ENCODE results near the gene PRKRIP1. TPM values are rescaled to one million over a fixed set of nuclear protein-coding genes. Genes with fewer than 3 reads are reported as not detected.

Gene PRKRIP1
- total RNA-seq, 1 experiment from 2014 or later: 42.7 TPM

DNA sequence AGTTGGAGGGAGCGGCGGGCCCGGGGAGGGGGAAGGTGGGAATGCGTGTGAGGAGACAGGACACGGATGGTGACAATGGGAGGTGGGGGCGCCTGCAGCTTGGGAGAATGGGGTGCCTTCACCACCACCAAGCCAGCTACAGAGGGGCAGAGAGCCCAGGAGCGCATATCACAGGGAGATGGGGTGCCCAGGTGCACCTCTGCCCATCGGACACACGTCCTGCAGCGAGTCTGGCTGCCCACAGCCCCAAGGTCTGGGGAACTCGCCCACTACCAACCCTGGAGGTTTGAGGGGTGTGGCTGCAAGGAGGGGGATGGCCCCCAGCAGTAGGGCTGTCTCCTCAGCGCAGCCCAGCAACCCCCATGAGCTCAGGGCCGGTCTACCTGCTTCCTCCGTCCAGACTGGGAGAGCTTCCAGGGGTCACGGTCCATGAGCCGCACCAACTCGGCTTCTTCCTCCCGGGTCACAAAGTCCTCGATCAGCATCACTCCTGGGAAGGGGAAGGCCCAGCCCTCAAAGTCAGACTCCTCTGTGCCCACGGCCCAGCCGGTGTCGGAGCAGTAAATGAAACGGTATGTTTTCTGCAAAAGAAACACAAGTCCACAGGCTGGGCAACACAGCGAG is 63.2 kb downstream of the PRKRIP1 start:
- Histone ChIP-seq H3K4me1 (ENCODE audit: low read length) (peaks cover 9% of the 10 kb centered on the region), H3K4me2 (ENCODE audit: low read depth, low read length, poor library complexity, severe bottlenecking) (no peak overlapping the region), H3K4me3 (ENCODE audit: low read length) (no peak overlapping the region), H3K9me2 (replicated peaks; ENCODE audit: insufficient read depth, low read length) (no peaks in the 10 kb centered on the region), H3K79me2 (ENCODE audit: low read length) (peaks cover 23% of the 10 kb centered on the region), H4K20me1 (ENCODE audit: insufficient read depth, low read depth, low read length) (no peaks in the 10 kb centered on the region), H3K9ac (ENCODE audit: low read length) (no peak overlapping the region), H3K27me3 (ENCODE audit: low read length) (no peaks in the 10 kb centered on the region), H3K36me3 (ENCODE audit: insufficient read depth, low read length) (no peaks in the 10 kb centered on the region; the same call in 1 of the 2 replicates), H3K27ac (ENCODE audit: low read length) (no peak overlapping the region), H2AFZ (ENCODE audit: low read length) (no peak overlapping the region), H3K9me3 (ENCODE audit: low read length) (no peaks in the 10 kb centered on the region)
- no peak for DNase-seq

DNA sequence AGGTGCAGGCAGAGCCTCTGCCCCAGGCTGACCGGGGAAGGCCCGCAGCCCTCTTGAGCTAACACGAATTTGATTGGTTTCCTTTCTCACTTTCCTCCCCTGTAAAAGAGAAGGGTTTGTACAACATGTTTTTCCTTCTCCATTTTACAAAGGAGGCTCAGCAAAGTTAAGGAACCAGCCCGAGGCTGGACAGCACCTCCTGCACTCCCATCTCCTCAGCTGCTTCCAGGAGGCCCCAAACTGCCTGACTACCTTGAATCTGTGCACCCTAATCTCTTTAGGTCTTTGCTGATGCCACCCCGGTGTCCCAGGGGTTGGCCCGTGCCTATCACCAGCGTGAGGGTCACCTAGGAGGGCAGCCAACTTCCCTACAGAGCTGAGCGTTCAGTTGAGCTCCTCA is 64.3 kb downstream of the PRKRIP1 start:
- Histone ChIP-seq H3K36me3 (ENCODE audit: insufficient read depth, low read length) (no peaks in the 10 kb centered on the region; the same call in 1 of the 2 replicates), H2AFZ (ENCODE audit: low read length) (no peak overlapping the region), H3K4me2 (ENCODE audit: low read depth, low read length, poor library complexity, severe bottlenecking) (no peak overlapping the region), H3K9ac (ENCODE audit: low read length) (no peak overlapping the region), H3K27ac (ENCODE audit: low read length) (no peak overlapping the region), H3K27me3 (ENCODE audit: low read length) (no peaks in the 10 kb centered on the region), H4K20me1 (ENCODE audit: insufficient read depth, low read depth, low read length) (no peaks in the 10 kb centered on the region), H3K4me1 (ENCODE audit: low read length) (peaks cover 12% of the 10 kb centered on the region), H3K4me3 (ENCODE audit: low read length) (no peak overlapping the region), H3K79me2 (ENCODE audit: low read length) (peaks cover 26% of the 10 kb centered on the region), H3K9me3 (ENCODE audit: low read length) (no peaks in the 10 kb centered on the region), H3K9me2 (replicated peaks; ENCODE audit: insufficient read depth, low read length) (no peaks in the 10 kb centered on the region)
- DNase-seq: no peak

DNA sequence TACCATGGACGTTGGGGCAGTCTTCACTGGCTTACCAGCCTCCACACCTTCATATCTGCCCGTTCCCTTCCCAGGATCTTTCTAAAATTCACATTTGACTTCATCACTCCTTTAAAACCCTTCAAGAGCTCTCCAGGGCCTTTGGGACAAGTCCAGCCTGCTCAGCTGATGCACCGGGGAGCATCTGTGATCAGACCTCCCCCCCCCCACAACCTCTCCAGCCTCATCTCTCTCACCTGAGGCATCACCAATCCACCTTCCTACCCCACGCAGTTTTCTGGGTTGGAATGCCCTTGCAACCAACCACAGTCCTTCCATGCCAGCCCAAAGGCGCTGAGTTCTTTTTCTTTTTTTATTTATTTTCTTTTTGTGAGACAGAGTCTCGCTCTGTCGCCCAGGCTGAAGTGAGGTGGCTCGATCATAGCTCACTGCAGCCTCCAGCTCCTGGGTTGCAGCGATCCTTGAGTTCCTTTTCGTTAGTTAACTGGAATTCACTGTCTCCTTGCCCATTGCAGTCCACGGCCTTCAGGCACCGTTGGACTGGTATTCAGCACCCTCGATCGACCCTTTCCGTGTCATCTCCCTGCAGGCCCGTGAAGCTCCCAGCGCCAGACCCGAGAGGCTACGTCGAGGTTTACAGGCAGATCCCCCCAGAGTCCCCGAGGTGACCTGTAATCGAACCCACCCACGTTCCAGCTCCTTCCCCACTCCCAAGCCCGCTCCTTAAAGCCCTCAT is 67.8 kb downstream of the PRKRIP1 start:
- Histone ChIP-seq H3K27me3 (ENCODE audit: low read length) (no peaks in the 10 kb centered on the region), H3K36me3 (ENCODE audit: insufficient read depth, low read length) (no peaks in the 10 kb centered on the region), H3K9me3 (ENCODE audit: low read length) (no peaks in the 10 kb centered on the region), H4K20me1 (ENCODE audit: insufficient read depth, low read depth, low read length) (peaks cover 3% of the 10 kb centered on the region; the same call in 1 of the 2 replicates), H3K4me1 (ENCODE audit: low read length) (peaks cover 26% of the 10 kb centered on the region), H3K9ac (ENCODE audit: low read length) (peak overlapping the region; percentile 97), H3K27ac (ENCODE audit: low read length) (peak overlapping the region; percentile 41; the same call in 1 of the 2 replicates), H3K79me2 (ENCODE audit: low read length) (peaks cover 26% of the 10 kb centered on the region), H2AFZ (ENCODE audit: low read length) (peak overlapping the region; percentile 99), H3K4me2 (ENCODE audit: low read depth, low read length, poor library complexity, severe bottlenecking) (peak overlapping the region; percentile 99), H3K4me3 (ENCODE audit: low read length) (peak overlapping the region; percentile 100), H3K9me2 (replicated peaks; ENCODE audit: insufficient read depth, low read length) (no peaks in the 10 kb centered on the region)
- peak; percentile 55 for DNase-seq

DNA sequence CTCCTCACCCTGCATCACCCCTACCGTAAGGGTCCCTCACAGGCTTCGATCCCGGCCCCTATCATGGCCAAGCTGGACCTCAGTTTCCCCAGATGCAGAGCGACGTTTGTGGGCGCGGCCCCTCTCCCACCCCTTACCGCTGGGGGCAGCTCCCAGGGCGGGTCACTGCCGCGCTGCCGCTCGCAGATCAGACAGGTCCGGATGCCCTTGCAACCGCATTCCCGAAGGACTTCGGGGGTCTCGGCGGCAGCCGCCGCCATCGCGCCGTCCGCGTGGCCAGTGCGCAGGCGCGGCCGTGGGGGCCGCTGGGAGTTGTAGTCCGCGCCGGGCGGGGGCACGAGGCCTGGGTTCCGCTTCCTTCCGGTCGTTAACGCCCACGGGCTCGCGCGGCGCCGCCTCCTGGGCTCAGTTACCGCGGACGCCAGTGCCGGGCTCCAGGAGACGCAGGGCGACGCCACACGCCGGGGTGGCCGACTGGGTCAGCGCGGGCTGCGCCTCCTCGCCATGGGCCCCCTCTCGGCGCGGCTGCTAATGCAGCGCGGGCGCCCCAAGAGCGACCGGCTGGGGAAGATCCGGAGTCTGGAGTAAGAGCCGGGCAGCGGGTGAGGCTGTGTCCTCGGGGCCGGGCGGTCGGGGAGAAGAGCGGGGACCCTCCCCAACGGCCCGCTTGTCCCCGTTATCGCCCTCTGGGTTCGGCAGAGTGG is 68.6 kb downstream of the PRKRIP1 start, which contains the start of the genes ALKBH4 and LRWD1:
Gene ALKBH4, minus strand, starts transcription at position 287 of the 704 bp plus-strand sequence. Its CDS starts 27 bp downstream, at position 260.
Gene LRWD1, plus strand, starts transcription at position 408 of the 704 bp plus-strand sequence. Its CDS starts 97 bp downstream, at position 505.
- Histone ChIP-seq H3K9me3 (ENCODE audit: low read length) (no peaks in the 10 kb centered on the region), H3K4me1 (ENCODE audit: low read length) (peaks cover 26% of the 10 kb centered on the region)

DNA sequence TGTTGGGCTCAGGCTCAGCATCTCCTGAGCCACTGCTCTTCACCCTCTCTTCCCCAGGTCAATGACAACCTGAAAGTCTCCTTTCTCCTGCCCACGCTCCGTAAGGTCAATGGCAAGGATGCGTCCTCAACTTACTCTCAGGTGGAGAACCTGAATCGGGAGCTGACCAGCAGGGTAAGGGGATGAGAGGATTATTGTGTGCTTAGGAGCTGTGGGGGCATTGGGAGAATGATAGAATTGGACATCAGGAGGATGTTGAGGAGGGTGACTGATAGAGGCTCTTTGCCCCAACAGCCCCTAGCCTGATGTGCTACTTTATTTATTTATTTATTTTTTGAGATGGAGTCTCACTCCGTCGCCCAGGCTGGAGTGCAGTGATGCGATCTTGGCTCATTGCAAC is 69.9 kb downstream of the PRKRIP1 start:
- DNase-seq: no peak
- Histone ChIP-seq H4K20me1 (ENCODE audit: insufficient read depth, low read depth, low read length) (peaks cover 3% of the 10 kb centered on the region; the same call in 1 of the 2 replicates), H3K9ac (ENCODE audit: low read length) (peak overlapping the region; percentile 97), H3K27me3 (ENCODE audit: low read length) (no peaks in the 10 kb centered on the region), H3K4me2 (ENCODE audit: low read depth, low read length, poor library complexity, severe bottlenecking) (peak overlapping the region; percentile 99), H3K79me2 (ENCODE audit: low read length) (peaks cover 26% of the 10 kb centered on the region), H3K4me3 (ENCODE audit: low read length) (peak overlapping the region; percentile 100), H2AFZ (ENCODE audit: low read length) (no peak overlapping the region), H3K4me1 (ENCODE audit: low read length) (peaks cover 26% of the 10 kb centered on the region), H3K9me3 (ENCODE audit: low read length) (no peaks in the 10 kb centered on the region), H3K27ac (ENCODE audit: low read length) (no peak overlapping the region), H3K9me2 (replicated peaks; ENCODE audit: insufficient read depth, low read length) (no peaks in the 10 kb centered on the region), H3K36me3 (ENCODE audit: insufficient read depth, low read length) (no peaks in the 10 kb centered on the region)

More for the DNA sequence above, 68.6 kb downstream of the PRKRIP1 start, which contains the start of the genes ALKBH4 and LRWD1:
- DNase-seq: peak; percentile 97
- Histone ChIP-seq H3K27me3 (ENCODE audit: low read length) (no peaks in the 10 kb centered on the region), H2AFZ (ENCODE audit: low read length) (peak within 1 kb of the TSS; percentile 99), H4K20me1 (ENCODE audit: insufficient read depth, low read depth, low read length) (peaks cover 3% of the 10 kb centered on the region; the same call in 1 of the 2 replicates), H3K27ac (ENCODE audit: low read length) (peak within 1 kb of the TSS; percentile 41; the same call in 1 of the 2 replicates), H3K9me2 (replicated peaks; ENCODE audit: insufficient read depth, low read length) (no peaks in the 10 kb centered on the region), H3K79me2 (ENCODE audit: low read length) (peaks cover 26% of the 10 kb centered on the region), H3K4me2 (ENCODE audit: low read depth, low read length, poor library complexity, severe bottlenecking) (peak within 1 kb of the TSS; percentile 99), H3K4me3 (ENCODE audit: low read length) (peak within 1 kb of the TSS; percentile 100), H3K9ac (ENCODE audit: low read length) (peak within 1 kb of the TSS; percentile 97), H3K36me3 (ENCODE audit: insufficient read depth, low read length) (no peaks in the 10 kb centered on the region)

DNA sequence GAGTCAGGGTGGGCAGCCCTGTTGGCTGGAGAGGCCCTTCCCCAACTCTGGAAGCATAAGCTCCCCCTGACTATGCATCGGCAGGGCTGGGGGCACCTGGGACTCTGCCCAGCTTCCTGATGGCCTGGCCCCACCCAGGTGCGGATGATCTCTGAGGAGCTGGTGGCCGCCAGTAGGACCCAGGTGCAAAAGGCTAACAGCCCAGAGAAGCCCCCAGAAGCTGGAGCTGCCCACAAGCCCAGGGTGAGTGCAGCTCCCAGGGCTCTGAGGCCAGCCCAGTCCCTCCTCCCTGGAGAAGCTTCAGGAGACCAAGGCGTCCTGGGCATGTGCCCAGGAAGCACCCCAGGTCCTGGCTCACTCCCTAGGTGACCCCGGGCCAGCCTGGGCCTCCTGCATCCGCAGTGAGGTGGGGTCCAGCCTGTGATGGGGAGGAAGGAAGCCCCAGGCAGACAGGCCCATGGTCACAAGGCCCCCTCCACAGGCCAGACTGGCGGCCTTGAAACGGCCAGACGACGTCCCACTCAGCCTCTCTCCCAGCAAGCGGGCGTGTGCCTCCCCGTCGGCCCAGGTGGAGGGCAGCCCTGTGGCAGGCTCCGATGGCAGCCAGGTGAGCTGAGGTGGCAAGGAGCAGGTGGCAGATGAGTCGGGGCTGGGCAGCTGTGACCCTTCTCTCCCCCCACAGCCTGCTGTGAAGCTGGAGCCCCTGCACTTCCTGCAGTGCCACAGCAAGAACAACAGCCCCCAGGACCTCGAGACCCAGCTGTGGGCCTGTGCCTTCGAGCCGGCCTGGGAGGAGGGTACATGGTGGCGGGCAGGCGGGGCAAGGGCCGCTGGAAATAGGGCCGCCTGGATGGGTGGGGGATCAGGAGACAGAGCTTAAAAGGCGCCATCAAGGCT is 71.7 kb downstream of the PRKRIP1 start:
- no peak overlapping the region for H3K9ac ChIP-seq (ENCODE audit: low read length)
- no peak overlapping the region for H3K27ac ChIP-seq (ENCODE audit: low read length)
- H3K36me3 ChIP-seq (ENCODE audit: insufficient read depth, low read length): no peaks in the 10 kb centered on the region
- no peak overlapping the region for H2AFZ ChIP-seq (ENCODE audit: low read length)
- peaks cover 3% of the 10 kb centered on the region; the same call in 1 of the 2 replicates for H4K20me1 ChIP-seq (ENCODE audit: insufficient read depth, low read depth, low read length)
- no peak overlapping the region for H3K4me2 ChIP-seq (ENCODE audit: low read depth, low read length, poor library complexity, severe bottlenecking)
- DNase-seq: no peak
- H3K79me2 ChIP-seq (ENCODE audit: low read length): peaks cover 17% of the 10 kb centered on the region
- H3K4me3 ChIP-seq (ENCODE audit: low read length): no peak overlapping the region
- no peaks in the 10 kb centered on the region for H3K9me2 ChIP-seq (replicated peaks; ENCODE audit: insufficient read depth, low read length)
- H3K9me3 ChIP-seq (ENCODE audit: low read length): no peaks in the 10 kb centered on the region
- H3K27me3 ChIP-seq (ENCODE audit: low read length): no peaks in the 10 kb centered on the region
- peaks cover 26% of the 10 kb centered on the region for H3K4me1 ChIP-seq (ENCODE audit: low read length)

DNA sequence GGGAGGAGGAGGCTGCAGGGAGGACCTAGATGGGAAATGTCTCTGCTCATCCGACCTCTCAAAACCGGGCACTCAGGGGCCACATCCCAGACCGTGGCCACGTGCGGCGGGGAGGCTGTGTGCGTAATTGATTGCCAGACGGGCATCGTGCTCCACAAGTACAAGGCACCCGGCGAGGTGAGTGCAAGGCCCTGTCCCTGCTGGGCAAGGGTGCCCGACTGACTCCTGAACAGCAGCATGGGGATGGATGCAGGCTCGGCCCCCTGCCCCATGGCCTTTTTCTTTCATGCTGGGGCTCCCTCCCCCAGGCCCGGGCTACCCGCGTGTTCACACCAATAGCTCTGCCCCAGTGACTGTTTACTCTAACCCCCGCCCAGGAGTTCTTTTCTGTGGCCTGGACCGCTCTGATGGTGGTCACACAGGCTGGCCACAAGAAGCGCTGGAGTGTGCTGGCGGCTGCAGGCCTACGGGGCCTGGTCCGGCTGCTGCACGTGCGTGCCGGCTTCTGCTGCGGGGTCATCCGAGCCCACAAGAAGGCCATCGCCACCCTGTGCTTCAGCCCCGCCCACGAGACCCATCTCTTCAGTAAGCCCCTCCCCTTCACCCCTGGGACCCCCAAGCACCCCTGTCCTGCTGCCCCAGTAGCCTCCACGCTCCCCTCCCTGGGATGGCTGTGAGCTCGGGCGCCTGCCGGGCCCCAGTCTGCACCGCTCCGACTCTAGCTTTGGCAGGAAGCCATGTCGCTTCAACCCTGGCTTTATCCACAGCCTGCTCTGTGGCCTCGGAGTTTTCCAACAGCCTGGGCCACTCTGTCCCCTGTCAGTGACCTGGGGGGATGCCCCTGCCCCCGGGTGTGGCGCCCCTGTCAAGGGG is 72.6 kb downstream of the PRKRIP1 start:
- Histone ChIP-seq H3K4me1 (ENCODE audit: low read length) (peaks cover 26% of the 10 kb centered on the region), H3K36me3 (ENCODE audit: insufficient read depth, low read length) (0 out of 2 replicates have a peak, but pooled peaks cover 3% of the 10 kb centered on the region), H3K9me3 (ENCODE audit: low read length) (no peaks in the 10 kb centered on the region), H3K4me3 (ENCODE audit: low read length) (no peak overlapping the region), H3K4me2 (ENCODE audit: low read depth, low read length, poor library complexity, severe bottlenecking) (no peak overlapping the region), H4K20me1 (ENCODE audit: insufficient read depth, low read depth, low read length) (peaks cover 3% of the 10 kb centered on the region), H2AFZ (ENCODE audit: low read length) (no peak overlapping the region), H3K27me3 (ENCODE audit: low read length) (no peaks in the 10 kb centered on the region), H3K9me2 (replicated peaks; ENCODE audit: insufficient read depth, low read length) (no peaks in the 10 kb centered on the region), H3K27ac (ENCODE audit: low read length) (no peak overlapping the region), H3K79me2 (ENCODE audit: low read length) (peaks cover 9% of the 10 kb centered on the region), H3K9ac (ENCODE audit: low read length) (no peak overlapping the region)
- DNase-seq: no peak
